GM12878 (cell line): ENCODE measurements around the gene PDZD2. TPM values are rescaled to one million over a fixed set of nuclear protein-coding genes. Genes with fewer than 3 reads are reported as not detected.

Source experiments
- ATAC-seq: fragments of 200-7000 bp; cut with Tn5 transposase; 3 replicates; pipeline ENCODE4 v1.9.1; 2020; ENCODE audit warnings: mild to moderate bottlenecking, moderate library complexity
- BruUV-seq: library from RNA; stranded (reverse); fragments of 400-500 nt; replicated peaks from 2 replicates; lab custom pipeline; 2021; lab: Mats Ljungman, UMichigan
- CTCF ChIA-PET: fragments of 300-600 bp; sonication (Branson Sonifier 250); formaldehyde crosslinking; extraction: SDS; loops from one replicate; lab custom pipeline; 2021; ENCODE audit warnings: inconsistent platforms; lab: Yijun Ruan, JAX
- POLR2A ChIA-PET: fragments of 350-600 bp; formaldehyde crosslinking; extraction: SDS; loops from one replicate; lab custom pipeline; 2021; ENCODE audit warnings: inconsistent platforms; lab: Charles Lee
- RAD21 ChIA-PET: fragments of 300-600 bp; sonication (Branson Sonifier 250); formaldehyde crosslinking; loops from one replicate; lab custom pipeline; 2023; ENCODE audit warnings: antibody characterized with exemption; ENCODE audit not compliant: unreplicated experiment; lab: Charles Lee
- SMC1A ChIA-PET: fragments of 300-600 bp; sonication (Branson Sonifier 250); formaldehyde crosslinking; loops from one replicate; lab custom pipeline; 2023; ENCODE audit not compliant: unreplicated experiment, uncharacterized antibody; lab: Charles Lee
- DNase-seq: peaks from one replicate; pipeline ENCODE4 v3.0.0-alpha.2; 2011; ENCODE audit warnings: low read depth, low spot score
- FAIRE-seq: peaks from 3 replicates; lab custom pipeline; 2011; peaks lifted over from hg19 to GRCh38; lab: Jason Lieb, UNC
- H2AFZ ChIP-seq: 2 replicates; pipeline ENCODE4 v1.6.0; 2011; ENCODE audit warnings: low read depth, low read length, control low read depth; ENCODE audit not compliant: control insufficient read depth
- H3K27ac ChIP-seq: 2 replicates; pipeline ENCODE4 v1.5.1; 2011; ENCODE audit warnings: control low read depth; ENCODE audit not compliant: control insufficient read depth, insufficient read depth
- H3K27me3 ChIP-seq, 2 experiments: replicated peaks in 1 of 2; 2 replicates each; pipeline versions ENCODE4 v1.6.0 to v1.6.1; 2011; ENCODE audit warnings: low read length in 1 of 2; ENCODE audit not compliant: control insufficient read depth in 2 of 2, insufficient read depth in 2 of 2
- H3K36me3 ChIP-seq, 2 experiments: 2 replicates each; pipeline ENCODE4 v1.5.1; 2011; ENCODE audit warnings: low read length in 1 of 2; ENCODE audit not compliant: control insufficient read depth in 2 of 2, insufficient read depth in 2 of 2
- H3K4me1 ChIP-seq: 2 replicates; pipeline ENCODE4 v1.6.1; 2011; ENCODE audit warnings: mild to moderate bottlenecking, low read length, moderate library complexity, mixed read lengths; ENCODE audit not compliant: control insufficient read depth, insufficient read depth
- H3K4me2 ChIP-seq: 2 replicates; pipeline ENCODE4 v1.6.0; 2011; ENCODE audit warnings: control low read depth; ENCODE audit not compliant: control insufficient read depth, insufficient read depth
- H3K4me3 ChIP-seq: fragments of 200-600 bp; sonication (generic); 2 replicates; pipeline ENCODE4 v1.5.1; 2016
- H3K79me2 ChIP-seq: 2 replicates; pipeline ENCODE4 v1.6.0; 2011; ENCODE audit warnings: low read length; ENCODE audit not compliant: control insufficient read depth, insufficient read depth
- H3K9ac ChIP-seq: 2 replicates; pipeline ENCODE4 v1.8.0; 2011; ENCODE audit warnings: low read length, control low read depth, mixed read lengths; ENCODE audit not compliant: control insufficient read depth, insufficient read depth
- H3K9me3 ChIP-seq: replicated peaks from 3 replicates; pipeline ENCODE4 v1.5.1; 2011; ENCODE audit warnings: mild to moderate bottlenecking, low read length; ENCODE audit not compliant: control insufficient read depth, insufficient read depth
- H4K20me1 ChIP-seq: 2 replicates; pipeline ENCODE4 v1.6.0; 2011; ENCODE audit not compliant: control insufficient read depth, insufficient read depth
- FOXK2 ChIP-seq: fragments of 450-650 bp; IDR thresholded peaks from 2 replicates; pipeline ENCODE4 v1.6.1; 2017; ENCODE audit warnings: mild to moderate bottlenecking, moderate library complexity
- NRF1 ChIP-seq: conservative IDR thresholded peaks from 2 replicates; pipeline ENCODE4 v1.6.1; 2011; ENCODE audit warnings: mild to moderate bottlenecking, low read depth, low read length, improper control_type of control experiment
- PAX8 ChIP-seq: fragments of 450-650 bp; IDR thresholded peaks from 2 replicates; pipeline ENCODE4 v1.6.1; 2017; ENCODE audit warnings: mild to moderate bottlenecking, moderate library complexity
- TBL1XR1 ChIP-seq: IDR thresholded peaks from 2 replicates; pipeline ENCODE4 v1.6.1; 2012; ENCODE audit warnings: low read depth, low read length, improper control_type of control experiment
- WGBS: methylation state at CpG from one replicate; pipeline ENCODE4 v1.1.6; 2016; ENCODE audit warnings: low lambda C conversion rate; ENCODE audit not compliant: insufficient replicate concordance, insufficient coverage; ENCODE audit errors: missing lambda C conversion rate; 5-methylcytosine and 5-hydroxymethylcytosine counted together
- in situ Hi-C: fragments of 300-500 bp; cut with MboI; formaldehyde crosslinking; loops from 9 replicates; pipeline ENCODE4 v1.14.3; 2018; ENCODE audit warnings: mixed read lengths
- intact Hi-C: fragments of 100-400 bp; cut with micrococcal nuclease; formaldehyde crosslinking; loops from one replicate; pipeline ENCODE4 v1.14.2; 2022; ENCODE audit not compliant: unreplicated experiment
- polyA plus RNA-seq, 11 experiments: library from polyadenylated mRNA; depleted of rRNA in 4 of 11; unstranded in 6 of 11; stranded (reverse) in 5 of 11; fragments of >200 nt; fragmentation: Nextera tagmentation in 4 of 11; fragmentation: Illumina TruSeq in 1 of 11; extraction: Ambion mirVana in 4 of 11; extraction: Trizol in 1 of 11; gene quantifications; 1 replicate in 1 of 11; 2 replicates in 10 of 11; pipeline versions ENCODE4 v1.2.1 to v1.2.3, GENCODE V29; 2011 to 2016; ENCODE audit warnings: inconsistent platforms in 2 of 11, missing spikeins in 2 of 11, low read depth in 1 of 11
- total RNA-seq, 4 experiments: library from RNA; depleted of rRNA in 3 of 4; stranded (reverse); fragments of >200 nt in 3 of 4; fragmentation: Illumina TruSeq in 1 of 4; extraction: Trizol in 1 of 4; gene quantifications; 2 replicates each; pipeline versions ENCODE4 v1.2.1 to v1.2.3, GENCODE V29; 2013 to 2021
- TF ChIP-seq, protein P1 (sequence below): fragments of 450-650 bp; IDR thresholded peaks from 2 replicates; pipeline ENCODE4 v1.6.1; 2017; ENCODE audit warnings: mild to moderate bottlenecking, moderate library complexity

The PDZD2 gene
- total and polyA plus RNA-seq, 10 of the 15 experiments (the other 5 are each of a cell fraction or from before 2014, with no cell fraction given), result 0.01 to 0.58 (median 0.29) TPM; not detected in 3

DNA sequence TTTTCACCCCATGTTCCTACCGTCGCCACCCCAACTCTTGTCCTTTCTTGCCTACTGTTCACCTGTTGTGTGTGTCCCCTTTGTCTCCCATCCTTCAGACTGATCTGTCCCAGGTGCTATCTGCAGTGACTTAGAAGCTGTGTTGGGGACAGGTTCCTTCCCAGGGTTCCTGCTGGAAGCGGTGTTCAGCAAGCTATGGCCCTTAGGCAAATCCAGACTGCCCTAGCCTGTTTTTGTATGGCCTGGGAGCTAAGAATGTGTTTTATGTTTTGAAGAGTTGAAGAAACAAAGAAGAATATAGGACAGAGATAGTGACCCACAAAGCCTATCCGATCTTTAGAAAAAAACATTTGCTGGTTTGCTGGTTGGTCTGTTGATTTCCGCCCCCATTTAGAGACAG is 298.8 kb downstream of the PDZD2 start:
- DNase-seq (no peak), ATAC-seq (no peak), FAIRE-seq (no peak)
- TF ChIP-seq, protein P1, sequence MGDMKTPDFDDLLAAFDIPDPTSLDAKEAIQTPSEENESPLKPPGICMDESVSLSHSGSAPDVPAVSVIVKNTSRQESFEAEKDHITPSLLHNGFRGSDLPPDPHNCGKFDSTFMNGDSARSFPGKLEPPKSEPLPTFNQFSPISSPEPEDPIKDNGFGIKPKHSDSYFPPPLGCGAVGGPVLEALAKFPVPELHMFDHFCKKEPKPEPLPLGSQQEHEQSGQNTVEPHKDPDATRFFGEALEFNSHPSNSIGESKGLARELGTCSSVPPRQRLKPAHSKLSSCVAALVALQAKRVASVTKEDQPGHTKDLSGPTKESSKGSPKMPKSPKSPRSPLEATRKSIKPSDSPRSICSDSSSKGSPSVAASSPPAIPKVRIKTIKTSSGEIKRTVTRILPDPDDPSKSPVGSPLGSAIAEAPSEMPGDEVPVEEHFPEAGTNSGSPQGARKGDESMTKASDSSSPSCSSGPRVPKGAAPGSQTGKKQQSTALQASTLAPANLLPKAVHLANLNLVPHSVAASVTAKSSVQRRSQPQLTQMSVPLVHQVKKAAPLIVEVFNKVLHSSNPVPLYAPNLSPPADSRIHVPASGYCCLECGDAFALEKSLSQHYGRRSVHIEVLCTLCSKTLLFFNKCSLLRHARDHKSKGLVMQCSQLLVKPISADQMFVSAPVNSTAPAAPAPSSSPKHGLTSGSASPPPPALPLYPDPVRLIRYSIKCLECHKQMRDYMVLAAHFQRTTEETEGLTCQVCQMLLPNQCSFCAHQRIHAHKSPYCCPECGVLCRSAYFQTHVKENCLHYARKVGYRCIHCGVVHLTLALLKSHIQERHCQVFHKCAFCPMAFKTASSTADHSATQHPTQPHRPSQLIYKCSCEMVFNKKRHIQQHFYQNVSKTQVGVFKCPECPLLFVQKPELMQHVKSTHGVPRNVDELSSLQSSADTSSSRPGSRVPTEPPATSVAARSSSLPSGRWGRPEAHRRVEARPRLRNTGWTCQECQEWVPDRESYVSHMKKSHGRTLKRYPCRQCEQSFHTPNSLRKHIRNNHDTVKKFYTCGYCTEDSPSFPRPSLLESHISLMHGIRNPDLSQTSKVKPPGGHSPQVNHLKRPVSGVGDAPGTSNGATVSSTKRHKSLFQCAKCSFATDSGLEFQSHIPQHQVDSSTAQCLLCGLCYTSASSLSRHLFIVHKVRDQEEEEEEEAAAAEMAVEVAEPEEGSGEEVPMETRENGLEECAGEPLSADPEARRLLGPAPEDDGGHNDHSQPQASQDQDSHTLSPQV, result no peak
- TF ChIP-seq PAX8 (no peak), FOXK2 (no peak), TBL1XR1 (no peak), NRF1 (no peak)
- H3K36me3 ChIP-seq, result no peaks in the 10 kb centered on the region
- no peak overlapping the region for H3K27ac ChIP-seq
- no peak overlapping the region for H2AFZ ChIP-seq
- no peaks in the 10 kb centered on the region for H3K79me2 ChIP-seq
- H4K20me1 ChIP-seq, result no peaks in the 10 kb centered on the region
- H3K9ac ChIP-seq, result no peak overlapping the region
- no peaks in the 10 kb centered on the region for H3K9me3 ChIP-seq
- peaks cover 0 to 2% of the 10 kb centered on the region in 2 experiments; a peak in 1 of 4 replicates for H3K27me3 ChIP-seq
- 37% methylated on average over 5 of the region's 5 CpGs for whole genome bisulfite sequencing
- no peaks in the 10 kb centered on the region for H3K4me1 ChIP-seq
- no peak overlapping the region for H3K4me3 ChIP-seq
- in situ Hi-C loops (no loop called here), intact Hi-C loops (no loop called here)
- ChIA-PET RAD21 (no interaction called here), CTCF (no interaction called here), SMC1A (no interaction called here), POLR2A (no interaction called here)
- no TSS peak for BruUV-seq
- H3K4me2 ChIP-seq, result no peak overlapping the region
